GM12892 (cell line): Measurements from ENCODE around the gene SFXN5.
"Not testable (repeated sequence)": the region's sequence is repeated elsewhere in the genome, so short reads cannot be mapped to it uniquely, and the experiment has no call there.

Experiments used
- DNase-seq: peaks from one replicate; pipeline ENCODE4 v3.0.0; 2011; ENCODE audit not compliant: insufficient read length
- FAIRE-seq: peaks from 2 replicates; lab custom pipeline; 2011; peaks lifted over from hg19 to GRCh38; lab: Jason Lieb, UNC
- POLR2A ChIP-seq: IDR thresholded peaks from 2 replicates; pipeline ENCODE4 v1.6.1; 2011; ENCODE audit warnings: low read depth, low read length, control low read depth
- POLR2AphosphoS5 ChIP-seq: IDR thresholded peaks from 2 replicates; pipeline ENCODE4 v1.6.1; 2011; ENCODE audit warnings: low read depth, low read length, control low read depth
- TAF1 ChIP-seq: IDR thresholded peaks from 2 replicates; pipeline ENCODE4 v1.6.1; 2011; ENCODE audit warnings: low read depth, mild to moderate bottlenecking, control low read depth, low read length, borderline replicate concordance

SFXN5 gene

DNA sequence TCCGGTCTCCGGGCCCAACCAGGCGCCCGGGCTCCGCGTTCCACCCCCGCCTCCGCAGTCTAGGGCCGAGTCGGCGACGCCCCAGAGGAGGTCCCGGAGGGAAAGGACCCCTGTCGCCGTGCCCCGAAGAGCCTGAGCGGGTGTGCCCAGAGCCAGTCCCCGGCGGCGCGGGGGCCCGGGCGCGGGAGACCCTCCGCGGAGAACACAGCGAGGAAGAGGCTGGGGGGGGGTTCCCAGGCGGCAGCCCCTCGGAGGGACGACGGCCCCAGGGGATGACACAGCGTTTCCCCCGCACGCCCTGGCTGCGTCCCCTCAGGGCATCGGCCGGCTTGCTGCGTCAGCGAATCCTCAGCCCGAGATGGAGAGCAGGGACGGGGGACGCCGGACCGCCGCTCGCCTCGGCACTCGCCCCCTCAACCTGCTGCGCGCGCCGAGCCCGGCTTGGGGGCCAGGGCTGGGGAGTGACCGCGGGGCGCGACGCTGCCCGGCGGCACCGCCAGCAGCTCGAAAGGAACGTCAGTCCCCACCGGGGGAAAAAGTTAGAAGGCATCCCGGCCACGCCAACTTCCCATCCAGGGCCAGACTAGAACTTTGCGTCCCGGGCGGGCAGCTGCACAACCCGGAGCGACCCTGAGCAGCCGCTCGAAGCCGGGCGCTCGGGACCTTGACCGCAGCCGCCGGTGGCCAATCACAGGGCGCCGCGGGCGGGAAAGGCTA, 711 bp downstream of the SFXN5 start:
- TF ChIP-seq POLR2A (no peak), POLR2AphosphoS5 (no peak), TAF1 (no peak)
- FAIRE-seq (no peak), DNase-seq (no peak)

DNA sequence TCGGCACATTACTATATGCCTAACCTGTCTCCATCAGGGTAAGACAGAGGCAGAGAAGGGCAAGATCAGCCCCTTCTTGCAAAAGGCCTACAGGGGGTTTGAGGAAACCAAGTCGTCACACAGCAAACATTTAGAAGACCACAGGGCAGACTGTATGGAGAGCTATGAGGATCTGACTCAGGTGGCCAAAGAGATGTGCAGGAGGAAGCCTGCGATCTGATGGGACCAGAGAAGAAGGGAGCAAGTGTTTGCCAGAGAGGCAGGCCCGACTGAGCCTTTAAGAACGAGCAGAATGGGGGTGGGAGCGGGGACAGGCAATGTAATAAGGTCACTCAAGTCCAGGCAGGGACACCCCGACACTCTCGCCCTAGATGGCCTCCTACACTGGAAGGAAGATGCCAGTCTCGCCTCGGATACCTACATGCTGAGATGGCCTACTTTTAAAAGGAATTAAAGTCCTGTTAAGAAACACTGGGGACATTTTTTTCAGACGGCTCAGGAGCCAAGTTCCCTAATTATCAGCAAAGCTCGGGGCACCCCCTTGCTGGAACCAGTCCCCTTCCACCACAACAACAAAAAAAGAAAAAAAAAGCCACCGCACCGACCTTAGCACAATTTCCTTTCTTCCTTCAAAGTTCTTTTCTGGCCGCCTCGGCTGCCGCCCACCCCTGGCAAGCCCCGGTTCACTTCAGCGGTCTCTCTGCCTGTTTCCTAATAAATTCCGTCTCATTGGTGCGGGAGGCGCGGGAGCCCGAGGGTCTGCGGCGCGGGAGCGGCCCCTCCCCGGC, 1.5 kb downstream of the SFXN5 start:
- TF ChIP-seq POLR2A (no peak), POLR2AphosphoS5 (no peak), TAF1 (no peak)
- DNase-seq, result no peak
- FAIRE-seq, result no peak

DNA sequence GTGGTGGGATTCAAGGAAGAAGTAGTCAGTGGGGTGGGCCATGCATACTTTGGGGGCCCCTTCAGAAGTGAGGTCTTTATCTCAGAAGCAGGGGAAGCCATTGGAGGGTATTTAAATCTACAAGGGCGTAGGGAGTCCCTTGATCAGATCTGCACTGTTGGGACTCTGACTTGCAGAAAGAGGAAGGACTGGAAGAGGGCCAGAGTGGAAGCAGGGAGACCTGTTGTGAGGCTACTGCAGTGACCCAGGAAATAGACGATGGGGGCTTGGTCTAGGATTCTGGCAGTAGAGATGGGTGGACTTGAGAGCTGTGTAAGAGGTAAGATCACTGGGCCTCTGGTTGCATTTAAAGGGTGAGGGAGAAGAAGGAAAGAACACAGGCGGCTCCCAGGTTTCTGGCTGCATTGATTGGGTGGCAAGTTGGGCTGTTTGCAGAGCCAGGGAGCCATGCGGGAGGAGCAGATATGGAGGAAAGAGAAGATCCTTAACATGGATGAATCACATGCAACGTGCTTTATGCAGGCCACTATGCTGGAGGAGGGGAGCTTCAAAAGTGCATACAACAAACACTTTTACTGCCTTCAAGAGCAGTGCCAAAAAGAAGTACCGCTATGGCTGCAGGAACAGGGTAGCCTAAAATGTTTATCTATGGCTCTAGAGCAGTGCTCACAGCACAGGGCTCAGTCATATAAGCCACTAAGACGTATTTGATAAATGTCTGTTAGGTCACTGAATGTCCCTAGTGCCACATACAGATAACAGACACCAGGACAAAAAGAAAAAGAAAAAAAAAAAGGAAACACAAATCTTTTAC, 2.3 kb downstream of the SFXN5 start:
- DNase-seq (no peak), FAIRE-seq (no peak)
- TF ChIP-seq TAF1, result no peak
- no peak for TF ChIP-seq POLR2AphosphoS5
- TF ChIP-seq POLR2A, result no peak

DNA sequence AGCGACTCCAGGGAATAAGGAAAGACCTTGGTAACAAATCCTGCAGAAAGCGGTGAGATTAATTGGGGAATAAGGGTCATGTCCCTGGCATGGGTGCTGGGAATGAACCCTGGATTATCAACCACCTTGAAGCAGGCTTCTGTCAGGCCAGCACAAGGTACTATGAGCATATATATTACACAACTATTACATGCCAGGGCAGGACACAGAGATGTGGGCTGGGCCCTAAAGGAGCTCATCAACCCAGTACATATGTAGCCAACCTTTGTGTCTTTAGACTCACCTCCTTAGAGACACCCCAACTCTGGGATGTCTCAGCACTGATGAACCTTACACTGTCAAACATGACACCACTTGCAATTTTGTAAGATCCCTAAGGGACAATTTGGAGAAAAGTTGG, 3.4 kb downstream of the SFXN5 start:
- no peak for TF ChIP-seq POLR2A
- no peak for TF ChIP-seq POLR2AphosphoS5
- TF ChIP-seq TAF1, result no peak
- FAIRE-seq (no peak), DNase-seq (no peak)

DNA sequence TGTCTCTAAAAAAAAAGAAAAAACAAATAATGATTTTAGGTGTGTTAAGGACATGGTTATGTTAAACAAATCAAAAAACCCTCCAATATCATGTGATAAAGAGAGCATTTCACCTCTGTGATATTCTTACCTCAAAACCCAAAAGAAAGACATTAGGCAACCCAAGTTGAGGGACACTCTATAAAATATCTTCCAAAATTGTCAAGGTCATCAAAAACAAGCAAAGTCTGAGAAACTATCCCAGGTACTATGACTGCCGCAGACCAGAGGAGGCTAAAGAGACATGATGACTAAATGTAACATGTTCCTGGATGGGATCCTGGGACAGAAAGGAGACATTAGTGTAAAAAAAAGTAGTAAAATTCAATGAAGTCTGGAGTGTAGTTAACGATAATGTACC, 4.5 kb downstream of the SFXN5 start:
- DNase-seq (no peak), FAIRE-seq (no peak)
- TF ChIP-seq POLR2AphosphoS5 (no peak), POLR2A (no peak), TAF1 (no peak)

DNA sequence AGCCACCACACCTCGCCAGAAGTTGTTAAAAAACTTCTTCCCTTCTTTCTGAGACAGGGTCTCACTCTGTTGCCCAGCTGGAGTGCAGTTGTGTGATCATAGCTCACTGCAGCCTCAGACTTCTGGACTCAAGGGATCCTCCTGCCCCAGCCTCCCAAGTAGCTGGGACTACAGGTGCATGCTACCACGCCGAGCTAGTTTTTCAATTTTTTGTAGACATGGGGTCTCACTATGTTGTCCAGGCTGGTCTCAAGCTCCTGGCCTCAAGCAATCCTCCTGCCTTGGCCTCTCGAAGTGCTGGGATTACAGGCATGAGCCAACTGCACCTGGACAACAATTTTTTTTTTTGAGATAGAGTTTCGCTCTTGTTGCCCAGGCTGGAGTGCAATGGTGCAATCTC, 6.4 kb downstream of the SFXN5 start:
- DNase-seq, FAIRE-seq: not testable (repeated sequence)

- FAIRE-seq, result no peak
- no peak for DNase-seq
- TF ChIP-seq POLR2AphosphoS5 (no peak), TAF1 (no peak), POLR2A (no peak)
Observed at GRCh38 chr2:73063909-73064875, 7.3 kb downstream of the SFXN5 start.

DNA sequence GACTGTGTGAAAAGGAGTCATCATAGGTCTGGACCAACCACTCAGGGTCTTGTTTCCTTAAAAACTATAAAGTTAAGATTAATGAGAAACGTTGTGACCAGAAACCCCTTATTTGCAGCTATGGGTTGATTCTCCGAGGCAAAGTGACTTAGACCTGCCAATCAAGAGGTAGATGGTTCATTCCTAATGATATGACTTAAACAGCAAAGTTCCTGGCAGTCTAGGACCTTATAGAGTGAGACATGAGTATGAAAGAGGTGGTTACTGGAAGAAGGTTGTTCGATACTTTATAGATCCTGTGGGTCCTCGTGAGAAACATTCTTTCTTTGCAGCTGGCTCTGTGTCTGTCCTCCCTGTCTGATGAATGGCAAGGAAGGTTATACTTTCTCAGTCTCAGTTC, 8.0 kb downstream of the SFXN5 start:
- FAIRE-seq, result no peak
- DNase-seq, result no peak
- no peak for TF ChIP-seq POLR2AphosphoS5
- no peak for TF ChIP-seq TAF1
- TF ChIP-seq POLR2A, result no peak

DNA sequence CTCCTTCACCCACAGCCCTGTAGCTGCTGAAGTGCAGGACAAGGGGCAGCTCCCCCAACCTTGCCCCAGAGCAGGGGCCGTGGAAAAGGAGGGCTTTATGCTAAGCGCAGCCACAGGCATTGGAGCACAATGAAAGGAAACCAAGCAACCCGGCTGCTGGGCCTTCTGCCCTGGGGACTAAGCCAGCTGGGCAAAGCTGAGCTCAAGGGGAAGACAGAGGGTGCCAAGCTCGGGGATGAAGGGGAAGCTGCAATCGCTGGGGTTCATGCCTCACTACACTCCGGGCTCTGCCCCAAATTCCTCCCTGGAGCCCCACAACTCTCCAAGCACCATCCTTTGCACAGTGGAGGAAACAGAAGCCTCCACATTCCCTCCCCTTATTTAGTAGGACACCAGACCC, 12.4 kb downstream of the SFXN5 start:
- FAIRE-seq (no peak), DNase-seq (no peak)
- TF ChIP-seq TAF1 (no peak), POLR2A (no peak), POLR2AphosphoS5 (no peak)

DNA sequence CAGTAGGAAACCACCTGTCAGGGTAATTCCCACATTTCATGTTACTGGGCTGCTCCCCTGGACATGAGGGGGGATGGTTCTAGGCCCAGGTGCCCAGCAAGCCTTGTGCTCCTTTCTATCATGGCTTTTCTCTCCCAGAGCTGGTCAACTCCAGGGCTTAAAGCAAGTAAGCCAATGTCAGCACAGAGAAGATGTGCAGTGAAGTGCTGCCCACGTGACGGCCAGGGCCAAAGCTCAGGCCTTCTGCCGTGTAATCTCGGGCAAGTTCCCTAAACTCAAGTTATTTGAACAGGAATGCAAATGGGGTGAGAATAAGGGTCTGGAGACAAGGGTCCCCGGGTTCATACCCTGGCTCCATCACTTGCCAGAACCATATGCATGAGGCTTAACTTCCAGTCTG, 16.5 kb downstream of the SFXN5 start:
- DNase-seq (no peak), FAIRE-seq (no peak)
- TF ChIP-seq POLR2AphosphoS5 (no peak), POLR2A (no peak), TAF1 (no peak)

DNA sequence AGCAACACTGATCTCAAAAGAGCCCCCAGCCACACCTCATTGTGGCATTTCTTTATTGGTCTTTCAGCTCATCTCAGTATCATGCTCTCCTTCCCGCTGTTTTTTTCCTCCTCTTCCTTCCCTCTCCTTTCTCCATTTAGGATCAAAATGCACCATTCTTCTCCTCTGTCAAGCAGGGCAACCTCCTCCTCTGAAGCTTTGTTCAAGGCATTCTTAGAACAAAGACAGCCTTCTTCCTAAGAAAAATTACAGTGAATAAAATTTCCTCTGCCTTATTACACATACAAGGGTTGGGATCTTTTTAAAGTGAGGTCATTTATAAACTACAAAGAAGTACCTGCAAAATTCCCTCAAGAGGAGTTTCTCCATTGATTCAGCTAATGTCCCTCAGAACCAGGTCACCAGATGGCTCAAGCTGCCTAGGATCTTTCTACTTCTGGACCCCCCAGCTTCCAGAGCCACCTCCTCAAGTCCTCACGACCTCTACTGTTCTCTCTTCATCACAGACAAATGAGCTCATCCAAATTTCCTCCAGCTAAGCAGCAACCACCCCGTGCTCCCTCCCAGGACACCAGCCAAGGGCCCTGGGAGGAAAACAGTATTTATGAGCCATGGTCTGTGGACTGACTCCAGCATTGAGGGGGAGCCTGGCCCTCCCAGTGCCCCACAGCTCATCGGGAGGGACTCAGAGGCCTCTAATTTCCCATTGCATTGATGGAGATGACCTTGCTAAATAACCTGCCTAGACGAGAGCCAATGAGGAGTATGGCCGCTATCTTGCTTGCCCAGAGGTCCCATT, 18.0 kb downstream of the SFXN5 start:
- TF ChIP-seq TAF1 (no peak), POLR2A (no peak), POLR2AphosphoS5 (no peak)
- DNase-seq (no peak), FAIRE-seq (no peak)
